Common myeloid progenitor, CD34-positive (primary cell): ENCODE results near the gene ARHGAP29.

Experiments used
- CTCF ChIA-PET: fragments of 350-600 bp; sonication (Branson Sonifier 250); formaldehyde crosslinking; loops from one replicate; lab custom pipeline; 2021; ENCODE audit warnings: antibody characterized with exemption; lab: Charles Lee
- POLR2A ChIA-PET: fragments of 350-600 bp; sonication (Branson Sonifier 250); formaldehyde crosslinking; loops from one replicate; lab custom pipeline; 2021; ENCODE audit warnings: antibody characterized with exemption; lab: Charles Lee
- DNase-seq, 3 donors: peaks; one replicate each; pipeline versions ENCODE4 v3.0.0 to v3.0.0-alpha.2; 2013
- H3K27ac ChIP-seq, 2 experiments: 1 replicate in 1 of 2; 2 replicates in 1 of 2; pipeline ENCODE4 v1.7.0; 2013; ENCODE audit warnings: inconsistent platforms in 2 of 2, low read length in 2 of 2, mild to moderate bottlenecking in 2 of 2, low read depth in 1 of 2, moderate library complexity in 1 of 2; ENCODE audit not compliant: severe bottlenecking in 2 of 2, insufficient read depth in 1 of 2, poor library complexity in 1 of 2
- H3K27me3 ChIP-seq, 5 experiments: replicated peaks in 2 of 5; 1 replicate in 3 of 5; 2 replicates in 2 of 5; pipeline versions ENCODE4 v1.6.1 to v1.7.0; 2013; ENCODE audit warnings: low read length in 4 of 5, mild to moderate bottlenecking in 2 of 5, moderate library complexity in 2 of 5, inconsistent platforms in 1 of 5; ENCODE audit not compliant: insufficient read depth in 5 of 5, control insufficient read depth in 4 of 5
- H3K36me3 ChIP-seq, 4 experiments: 1 replicate in 2 of 4; 2 replicates in 2 of 4; pipeline versions ENCODE4 v1.6.1 to v1.7.0; 2013; ENCODE audit warnings: low read length in 3 of 4, control low read depth in 1 of 4, mild to moderate bottlenecking in 1 of 4; ENCODE audit not compliant: control insufficient read depth in 4 of 4, insufficient read depth in 4 of 4
- H3K4me1 ChIP-seq, 4 experiments: 1 replicate in 3 of 4; 2 replicates in 1 of 4; pipeline versions ENCODE4 v1.6.1 to v1.7.1; 2013; ENCODE audit warnings: low read length in 3 of 4, mild to moderate bottlenecking in 3 of 4, control low read depth in 1 of 4, inconsistent platforms in 1 of 4, moderate library complexity in 1 of 4; ENCODE audit not compliant: control insufficient read depth in 4 of 4, insufficient read depth in 4 of 4; ENCODE audit errors: control extremely low read depth in 1 of 4
- H3K4me3 ChIP-seq, 7 experiments: 1 replicate in 4 of 7; 2 replicates in 3 of 7; pipeline versions ENCODE4 v1.5.1 to v1.7.0; 2013; ENCODE audit warnings: mild to moderate bottlenecking in 7 of 7, low read length in 6 of 7, moderate library complexity in 6 of 7, inconsistent platforms in 2 of 7, low read depth in 2 of 7, control low read depth in 1 of 7; ENCODE audit not compliant: insufficient read depth in 4 of 7, control insufficient read depth in 1 of 7; ENCODE audit errors: extremely low read depth in 1 of 7
- H3K9me3 ChIP-seq, 5 experiments: 1 replicate in 4 of 5; 2 replicates in 1 of 5; pipeline versions ENCODE4 v1.6.1 to v1.7.1; 2013; ENCODE audit warnings: low read length in 4 of 5, mild to moderate bottlenecking in 2 of 5, inconsistent platforms in 1 of 5, low read depth in 1 of 5, moderate library complexity in 1 of 5; ENCODE audit not compliant: control insufficient read depth in 4 of 5, insufficient read depth in 2 of 5; ENCODE audit errors: control extremely low read depth in 1 of 5
- WGBS: methylation state at CpG from one replicate; pipeline ENCODE4 v1.1.5; 2013; ENCODE audit not compliant: insufficient coverage; 5-methylcytosine and 5-hydroxymethylcytosine counted together

ARHGAP29 gene

DNA sequence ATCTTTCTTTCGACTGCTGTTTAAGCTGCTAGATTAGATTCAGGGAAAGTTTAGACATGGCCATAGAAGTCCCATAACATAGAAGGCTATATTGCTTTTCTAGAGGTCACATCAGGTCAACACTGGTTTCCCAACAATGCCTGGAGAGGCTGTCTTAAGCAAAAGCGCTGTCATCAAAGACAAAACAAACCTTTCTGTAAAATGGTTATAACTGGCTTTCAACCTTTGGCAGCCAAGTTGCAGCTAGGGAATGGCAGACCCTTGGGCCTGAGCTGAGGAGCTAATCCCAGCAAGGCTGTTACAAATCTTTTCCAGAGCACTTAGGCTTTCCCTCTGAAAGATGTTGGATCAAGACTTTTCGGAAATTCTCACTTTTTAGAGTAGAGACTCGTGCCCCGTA lies 105.3 kb downstream of the ARHGAP29 start:
- ChIA-PET POLR2A (no interaction called here), CTCF (interaction anchor here (1.0 to 1.5 kb wide), 3 partner anchors 9 to 91 kb away, joined by 3 read pairs; no protein-coding TSS in a partner anchor)
- Histone ChIP-seq H3K9me3 (peaks cover 0 to 6% (median 3%) of the 10 kb centered on the region in 5 experiments), H3K36me3 (no peaks in the 10 kb centered on the region), H3K27ac (no peak overlapping the region), H3K4me3 (no peak overlapping the region), H3K4me1 (no peaks in the 10 kb centered on the region), H3K27me3 (peaks cover 0 to 7% (median 0%) of the 10 kb centered on the region in 5 experiments)
- 100% methylated on average over 5 of the region's 5 CpGs for WGBS
- DNase-seq: no peak

DNA sequence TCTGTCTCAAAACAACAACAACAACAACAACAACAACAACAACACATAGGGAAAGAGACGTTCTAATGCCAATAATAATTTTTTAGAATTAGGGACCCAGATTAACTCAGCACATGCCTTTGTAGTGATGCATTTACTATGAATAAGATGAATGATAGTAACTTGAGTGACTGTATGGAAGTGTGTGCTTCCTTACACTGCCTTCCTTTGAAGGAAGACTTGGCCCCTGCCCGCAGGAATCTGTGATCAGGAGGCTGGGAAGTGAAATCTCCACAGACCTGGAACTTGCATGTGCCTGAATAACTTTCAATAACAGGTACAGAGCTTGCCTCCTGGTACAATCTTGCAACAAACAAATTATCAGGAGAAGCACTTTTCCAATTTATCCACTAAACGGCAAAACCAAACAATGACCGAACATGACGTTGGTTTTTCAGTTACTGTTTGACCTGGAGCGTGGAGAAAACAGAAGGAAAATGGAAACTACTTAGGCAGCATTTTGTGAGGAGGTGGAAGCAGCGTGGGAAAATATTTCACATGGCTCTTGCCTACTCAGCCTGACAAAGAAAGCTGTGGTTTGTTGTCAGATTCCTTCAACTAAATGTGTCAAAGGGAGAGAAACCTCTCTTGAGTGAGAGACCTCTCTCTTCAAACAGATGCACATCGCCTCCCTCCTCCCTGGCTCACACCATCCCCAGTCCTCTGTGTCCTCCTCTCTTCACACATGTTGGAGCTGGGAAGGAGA lies 106.4 kb downstream of the ARHGAP29 start:
- H3K4me1 ChIP-seq: no peaks in the 10 kb centered on the region
- 96% methylated on average over 6 of the region's 8 CpGs for WGBS
- H3K27ac ChIP-seq: no peak overlapping the region
- CTCF ChIA-PET: interaction anchor here (1.0 to 1.1 kb wide), 2 partner anchors 21 to 60 kb away, joined by 3 read pairs; no protein-coding TSS in a partner anchor
- peaks cover 0 to 6% (median 3%) of the 10 kb centered on the region in 5 experiments for H3K9me3 ChIP-seq
- no peak for DNase-seq
- peaks cover 0 to 7% (median 0%) of the 10 kb centered on the region in 5 experiments for H3K27me3 ChIP-seq
- no peak overlapping the region for H3K4me3 ChIP-seq
- no peaks in the 10 kb centered on the region for H3K36me3 ChIP-seq
- POLR2A ChIA-PET: no interaction called here

DNA sequence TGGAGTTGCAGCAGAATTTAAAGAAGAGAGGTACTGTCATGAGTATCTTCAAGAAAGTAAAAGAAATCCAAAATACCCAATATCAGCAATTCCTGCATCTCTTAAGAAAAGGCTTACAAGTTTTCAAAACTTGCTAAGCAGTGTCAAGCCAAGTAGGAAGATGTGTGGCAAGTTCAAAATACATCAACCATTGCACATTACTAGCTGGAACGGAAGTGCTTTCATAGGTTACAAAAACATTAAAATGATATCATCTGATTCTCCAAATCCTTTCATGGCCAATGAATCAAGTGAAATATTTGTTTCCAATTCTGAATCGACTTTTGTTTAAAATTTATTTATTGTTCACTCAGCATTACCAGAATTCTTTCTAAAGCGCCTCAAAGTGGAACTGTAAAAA lies 110.7 kb downstream of the ARHGAP29 start:
- Histone ChIP-seq H3K27ac (no peak overlapping the region), H3K9me3 (no peaks in the 10 kb centered on the region), H3K27me3 (peaks cover 0 to 9% (median 0%) of the 10 kb centered on the region in 5 experiments), H3K4me1 (no peaks in the 10 kb centered on the region), H3K4me3 (no peak overlapping the region), H3K36me3 (no peaks in the 10 kb centered on the region)
- POLR2A ChIA-PET: no interaction called here
- no CpG with 5 or more reads among the region's 3 CpGs for WGBS
- DNase-seq: no peak
- CTCF ChIA-PET: no interaction called here

DNA sequence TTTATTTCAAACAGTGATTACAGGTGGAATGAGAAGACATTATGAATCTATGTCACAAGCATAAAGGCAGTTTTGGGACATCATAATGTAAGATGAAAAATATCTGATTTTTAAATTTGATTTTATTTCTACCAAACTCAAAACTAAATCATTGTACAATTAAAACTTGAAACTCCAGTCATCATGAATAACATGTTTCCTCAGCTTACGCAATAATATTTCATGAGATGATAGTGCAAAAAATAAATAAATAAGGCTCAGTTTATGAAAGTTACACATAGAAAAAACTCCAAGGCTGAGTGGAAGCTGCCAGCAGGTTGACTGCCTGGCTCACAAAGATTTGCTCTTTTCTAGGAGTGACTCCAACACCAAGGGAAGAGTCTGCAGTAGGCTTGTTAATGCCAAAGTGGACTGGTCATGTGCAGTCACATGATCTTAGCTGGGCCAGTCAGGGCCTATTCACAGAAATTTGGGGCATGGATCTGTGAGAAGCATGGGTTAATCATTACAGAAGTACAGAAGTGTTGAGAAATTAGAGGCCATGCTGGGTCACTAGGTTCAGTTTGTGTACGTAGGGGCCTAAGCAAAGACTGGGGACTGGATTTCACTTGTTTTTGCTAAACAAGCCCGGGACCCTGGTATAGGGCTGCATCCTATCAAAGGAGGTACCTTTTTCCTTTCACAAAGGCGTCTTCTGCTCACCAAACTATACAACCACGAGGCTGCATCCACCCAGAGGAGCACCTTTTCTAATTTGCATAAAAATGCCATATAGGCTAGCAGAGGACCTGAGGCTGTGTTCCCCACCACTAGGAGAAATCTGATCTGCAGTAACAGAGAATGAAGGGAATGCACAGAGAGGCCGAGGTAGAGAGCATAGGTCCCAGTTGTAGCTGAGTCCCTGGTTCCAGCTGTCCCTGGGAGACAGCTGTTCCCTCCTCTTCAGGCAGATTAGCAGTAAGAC lies 111.6 kb downstream of the ARHGAP29 start:
- POLR2A ChIA-PET: no interaction called here
- H3K27me3 ChIP-seq: peaks cover 0 to 7% (median 0%) of the 10 kb centered on the region in 5 experiments

DNA sequence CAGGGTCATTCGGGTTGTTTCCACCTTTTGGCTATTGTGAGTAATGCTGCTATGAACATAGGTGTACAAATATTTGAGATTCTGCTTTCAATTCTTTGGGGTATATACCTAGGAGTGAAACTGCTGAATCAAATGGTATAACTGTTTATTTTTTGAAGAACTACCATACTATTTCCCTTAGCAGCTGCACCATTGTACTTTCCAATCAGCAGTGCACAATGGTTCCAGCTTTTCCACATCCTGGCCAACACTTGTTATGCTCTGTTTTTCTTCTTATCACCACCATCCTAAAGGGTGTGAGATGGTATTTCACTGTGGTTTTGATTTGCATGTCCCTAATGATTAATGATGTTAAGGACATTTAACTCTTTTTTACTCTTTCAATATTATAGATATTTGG lies 112.8 kb downstream of the ARHGAP29 start:
- no peak for DNase-seq
- ChIA-PET POLR2A (interaction anchor here (0.6 kb wide), 1 partner anchor 208 kb away, joined by 4 read pairs; no protein-coding TSS in a partner anchor), CTCF (interaction anchor here (1.4 kb wide), 1 partner anchor 62 kb away, joined by 4 read pairs; no protein-coding TSS in a partner anchor)
- Histone ChIP-seq H3K9me3 (no peaks in the 10 kb centered on the region), H3K27me3 (peaks cover 0 to 7% (median under 1%) of the 10 kb centered on the region in 5 experiments), H3K4me1 (no peaks in the 10 kb centered on the region), H3K27ac (no peak overlapping the region), H3K4me3 (no peak overlapping the region), H3K36me3 (no peaks in the 10 kb centered on the region)
- WGBS: no CpG with 5 or more reads among the region's 1 CpG

More for the DNA sequence above, 111.6 kb downstream of the ARHGAP29 start:
- H3K4me1 ChIP-seq: no peaks in the 10 kb centered on the region
- 97% methylated on average over 5 of the region's 6 CpGs for WGBS
- H3K9me3 ChIP-seq: no peaks in the 10 kb centered on the region
- CTCF ChIA-PET: interaction anchor here (1.4 kb wide), 1 partner anchor 63 kb away, joined by 4 read pairs; no protein-coding TSS in a partner anchor
- H3K4me3 ChIP-seq: no peak overlapping the region
- DNase-seq: no peak
- no peaks in the 10 kb centered on the region for H3K36me3 ChIP-seq
- H3K27ac ChIP-seq: no peak overlapping the region

DNA sequence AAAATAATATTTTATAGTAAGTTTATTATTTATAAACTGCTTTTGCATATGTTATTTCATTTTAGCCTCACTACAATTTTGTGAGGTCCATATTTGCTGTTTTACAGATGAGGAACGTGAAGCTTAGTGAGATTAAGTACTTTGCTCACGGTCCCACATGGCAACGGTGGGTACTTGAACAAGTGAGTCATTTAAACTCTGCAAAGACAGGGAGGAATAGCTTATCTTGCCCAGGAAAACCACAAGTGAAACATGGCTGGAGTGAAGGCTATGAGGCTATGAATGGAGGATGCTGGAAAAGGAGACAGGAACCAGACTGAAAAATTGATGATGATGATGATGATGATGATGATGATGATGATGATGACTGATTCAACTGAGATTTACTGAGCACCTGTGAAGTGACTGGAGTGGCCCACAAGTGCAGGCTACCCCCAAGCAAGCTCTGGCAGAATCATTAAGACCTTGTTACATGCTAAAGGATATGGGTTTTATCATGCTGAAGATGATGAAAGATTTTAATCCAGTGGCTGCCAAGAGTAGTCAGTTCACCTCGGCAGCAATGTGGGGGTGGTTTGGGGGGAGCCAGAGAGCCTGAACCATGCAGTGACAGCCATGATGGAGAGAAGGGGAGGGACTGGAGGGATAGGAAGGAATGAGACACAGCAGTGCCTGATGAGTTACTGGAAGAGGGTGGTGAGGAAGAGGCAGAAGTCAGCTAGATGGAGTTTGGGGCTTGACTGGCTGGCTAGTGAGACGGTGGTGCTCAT lies 115.0 kb downstream of the ARHGAP29 start:
- CTCF ChIA-PET: interaction anchor here (0.7 to 1.4 kb wide), 6 partner anchors 13 to 213 kb away, joined by 3 to 6 read pairs (median 3); no protein-coding TSS in a partner anchor
- POLR2A ChIA-PET: no interaction called here
- H3K36me3 ChIP-seq: no peaks in the 10 kb centered on the region
- no peaks in the 10 kb centered on the region for H3K9me3 ChIP-seq
- 78% methylated on average over 5 of the region's 5 CpGs for WGBS
- H3K4me1 ChIP-seq: no peaks in the 10 kb centered on the region
- peak in 2 of 3 donors; percentile 50 to 58 for DNase-seq
- H3K4me3 ChIP-seq: no peak overlapping the region
- peaks cover 0 to 6% (median 4%) of the 10 kb centered on the region in 5 experiments for H3K27me3 ChIP-seq
- no peak overlapping the region for H3K27ac ChIP-seq
